H1 (cell line): ENCODE measurements around the gene EEF2. TPM values are rescaled to one million over a fixed set of nuclear protein-coding genes. Genes with fewer than 3 reads are reported as not detected.
A peak's percentile ranks its signal among the peaks of the same experiment; 100 is the strongest.

ENCODE experiments used
- polyA plus RNA-seq, 7 experiments: library from polyadenylated mRNA; depleted of rRNA in 3 of 7; stranded (reverse) in 5 of 7; unstranded in 2 of 7; fragments of >200 nt in 5 of 7; fragments of 200-250 nt in 2 of 7; gene quantifications; 1 replicate in 5 of 7; 2 replicates in 1 of 7; 4 replicates in 1 of 7; pipeline versions ENCODE4 v1.2.1 to v1.2.3, GENCODE V29; 2011 to 2013; ENCODE audit warnings: missing spikeins in 2 of 7, mixed read lengths in 2 of 7
- total RNA-seq: library from RNA; stranded (reverse); fragmentation: NEBNext Ultra II Directional; extraction: Animal tissue kit (Norgen Biotek cat#: 25700); gene quantifications from 2 replicates; pipeline ENCODE4 v1.2.1, GENCODE V29; 2021
- TF ChIP-seq, protein P1 (sequence below), 3 experiments: IDR thresholded peaks; 1 replicate in 2 of 3; 2 replicates in 1 of 3; pipeline versions ENCODE4 v1.5.1 to v1.6.1; 2011; ENCODE audit warnings: low read length in 3 of 3, mild to moderate bottlenecking in 3 of 3, inconsistent platforms in 2 of 3, low read depth in 1 of 3, moderate library complexity in 1 of 3; ENCODE audit not compliant: insufficient read depth in 1 of 3; ENCODE audit errors: control extremely low read depth in 1 of 3

Gene EEF2
- total and polyA plus RNA-seq, 2 of the 8 experiments (the other 6 are each of a cell fraction or from before 2014, with no cell fraction given), result 1,554 to 3,380 TPM

DNA sequence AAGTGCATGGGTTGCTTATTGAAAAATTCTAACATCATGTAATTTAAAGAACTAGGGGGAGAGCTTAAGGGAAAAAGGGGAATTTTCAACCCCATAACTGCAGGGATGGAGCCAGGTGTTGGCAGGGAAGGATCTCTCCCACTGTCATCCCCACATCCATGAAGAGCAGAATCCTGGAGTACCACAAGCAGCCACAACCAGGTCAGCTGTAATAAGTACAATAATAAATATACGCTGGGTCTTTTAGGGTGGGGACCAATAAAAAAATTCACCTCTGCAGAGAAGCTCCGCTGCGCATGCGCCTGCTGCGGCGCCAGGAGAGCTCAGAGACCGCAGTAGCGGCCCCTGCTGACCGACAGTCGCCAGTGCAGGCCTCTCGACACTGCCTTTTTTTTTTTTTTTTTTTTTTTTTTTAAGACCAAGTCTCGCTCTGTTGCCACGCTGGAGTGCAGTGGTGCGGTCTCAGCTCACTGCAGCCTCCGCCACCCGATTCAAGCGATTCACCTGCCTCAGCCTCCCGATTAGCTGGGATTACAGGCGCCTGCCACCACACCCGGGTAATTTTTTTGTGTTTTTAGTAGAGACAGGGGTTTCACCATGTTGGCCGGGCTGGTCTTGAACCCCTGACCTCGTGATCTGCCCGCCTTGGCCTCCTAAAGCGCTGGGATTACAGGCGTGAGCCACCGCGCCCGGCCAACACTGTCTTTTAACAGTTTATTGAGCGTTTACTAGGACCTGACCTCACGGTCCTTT is 2.5 kb upstream of the EEF2 start (continued):
- TF ChIP-seq, protein P1, sequence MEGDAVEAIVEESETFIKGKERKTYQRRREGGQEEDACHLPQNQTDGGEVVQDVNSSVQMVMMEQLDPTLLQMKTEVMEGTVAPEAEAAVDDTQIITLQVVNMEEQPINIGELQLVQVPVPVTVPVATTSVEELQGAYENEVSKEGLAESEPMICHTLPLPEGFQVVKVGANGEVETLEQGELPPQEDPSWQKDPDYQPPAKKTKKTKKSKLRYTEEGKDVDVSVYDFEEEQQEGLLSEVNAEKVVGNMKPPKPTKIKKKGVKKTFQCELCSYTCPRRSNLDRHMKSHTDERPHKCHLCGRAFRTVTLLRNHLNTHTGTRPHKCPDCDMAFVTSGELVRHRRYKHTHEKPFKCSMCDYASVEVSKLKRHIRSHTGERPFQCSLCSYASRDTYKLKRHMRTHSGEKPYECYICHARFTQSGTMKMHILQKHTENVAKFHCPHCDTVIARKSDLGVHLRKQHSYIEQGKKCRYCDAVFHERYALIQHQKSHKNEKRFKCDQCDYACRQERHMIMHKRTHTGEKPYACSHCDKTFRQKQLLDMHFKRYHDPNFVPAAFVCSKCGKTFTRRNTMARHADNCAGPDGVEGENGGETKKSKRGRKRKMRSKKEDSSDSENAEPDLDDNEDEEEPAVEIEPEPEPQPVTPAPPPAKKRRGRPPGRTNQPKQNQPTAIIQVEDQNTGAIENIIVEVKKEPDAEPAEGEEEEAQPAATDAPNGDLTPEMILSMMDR (IDR thresholded peaks at IDR 0.05; ENCODE audit: control extremely low read depth in 1 of 3, insufficient read depth in 1 of 3, low read depth in 1 of 3, low read length in 3 of 3), result peak; percentile 69 to 77 (median 76)
